ENCODE results near the gene UROS. TPM values are rescaled to one million over a fixed set of nuclear protein-coding genes. Genes with fewer than 3 reads are reported as not detected.

The UROS gene
- total RNA-seq, 2 experiments from 2014 or later: 43.8 to 57.9 TPM

DNA sequence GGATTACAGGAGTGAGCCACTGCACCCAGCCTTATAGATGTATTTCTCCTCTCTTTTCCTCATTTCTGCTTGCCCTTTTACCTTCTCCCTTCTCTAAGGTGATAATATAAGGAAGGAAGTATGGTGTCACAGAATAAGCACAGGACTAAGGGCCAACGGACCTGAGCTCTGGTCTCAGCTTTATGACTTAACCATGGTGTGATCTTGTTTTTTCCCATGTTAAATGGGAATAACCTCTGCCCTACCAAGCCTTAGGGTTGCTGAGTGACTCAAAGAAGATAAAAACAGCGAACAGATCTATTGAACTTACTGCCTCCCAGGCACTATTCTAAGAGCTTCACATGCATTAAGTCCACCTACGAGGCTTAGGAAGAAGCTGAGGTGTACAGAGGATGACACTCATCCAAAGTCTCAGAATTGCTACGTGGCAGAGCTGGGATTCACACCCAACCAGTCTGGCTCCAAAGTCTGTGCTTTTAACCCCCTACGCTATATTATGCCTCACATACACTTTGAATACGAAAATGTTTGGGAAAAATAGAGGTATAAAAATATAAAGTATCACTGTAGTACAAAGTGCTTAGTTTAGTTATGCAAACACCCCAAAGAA is 5.6 kb downstream of the UROS start:
- H3K4me1 Mint-ChIP-seq: peaks cover 19% of the 10 kb centered on the region
- H3K27ac Mint-ChIP-seq: no peak overlapping the region
- peaks cover 13% of the 10 kb centered on the region for H3K36me3 Mint-ChIP-seq
- ATAC-seq (no peak), DNase-seq (no peak)
- CTCF ChIA-PET: interaction anchor here (0.8 kb wide), 1 partner anchor 10 kb away, joined by 3 read pairs; no protein-coding TSS in a partner anchor
- H3K9me3 Mint-ChIP-seq (ENCODE audit: low read depth): no peaks in the 10 kb centered on the region
- H3K4me3 Mint-ChIP-seq: no peak overlapping the region
- no peaks in the 10 kb centered on the region for H3K27me3 Mint-ChIP-seq

DNA sequence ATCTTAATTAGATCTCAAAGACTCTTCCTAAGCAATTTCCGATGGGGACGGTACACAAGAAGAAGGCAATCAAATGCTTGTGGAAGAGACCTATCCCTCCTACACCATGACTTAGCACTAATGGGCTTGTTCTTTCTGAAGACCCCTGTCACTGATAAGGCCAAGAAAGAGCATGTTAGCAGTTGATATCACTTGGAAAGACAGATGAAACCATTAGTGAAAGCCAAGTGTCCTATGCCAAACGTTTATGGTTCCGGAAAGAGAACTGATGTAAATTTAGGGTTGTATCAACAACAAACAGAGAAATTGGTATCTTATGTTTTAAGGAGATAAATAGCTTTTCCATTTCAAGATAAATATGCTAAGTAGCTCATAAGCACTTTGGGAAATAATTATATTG is 6.5 kb downstream of the UROS start:
- H3K4me3 Mint-ChIP-seq: no peak overlapping the region
- H3K27ac Mint-ChIP-seq: no peak overlapping the region
- no peaks in the 10 kb centered on the region for H3K27me3 Mint-ChIP-seq
- H3K36me3 Mint-ChIP-seq: peaks cover 14% of the 10 kb centered on the region
- peaks cover 13% of the 10 kb centered on the region for H3K4me1 Mint-ChIP-seq
- DNase-seq (no peak), ATAC-seq (no peak)
- CTCF ChIA-PET: no interaction called here
- H3K9me3 Mint-ChIP-seq (ENCODE audit: low read depth): no peaks in the 10 kb centered on the region

DNA sequence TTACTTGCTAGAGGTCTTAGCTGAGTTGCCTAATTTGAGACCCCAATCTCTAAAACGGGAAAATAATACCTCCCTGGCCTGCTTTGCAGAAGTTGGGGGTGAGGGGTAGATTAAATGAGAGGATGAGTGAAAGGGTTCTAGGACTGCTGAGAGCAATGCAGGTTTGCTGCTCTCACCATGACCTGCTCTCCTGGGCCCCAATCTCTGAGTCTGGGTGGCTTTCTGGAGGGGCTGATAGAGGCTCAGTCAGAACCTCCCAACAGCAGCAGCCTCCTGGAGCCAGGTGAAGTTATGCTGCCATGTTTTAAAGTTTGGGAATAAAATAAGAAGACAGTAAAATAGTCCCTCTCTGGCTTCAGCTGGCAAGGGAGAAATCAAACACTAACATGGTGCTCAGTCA is 7.3 kb downstream of the UROS start:
- Mint-ChIP-seq H3K9me3 (ENCODE audit: low read depth) (no peaks in the 10 kb centered on the region), H3K36me3 (peaks cover 15% of the 10 kb centered on the region), H3K4me3 (no peak overlapping the region), H3K27ac (no peak overlapping the region), H3K4me1 (peaks cover 5% of the 10 kb centered on the region), H3K27me3 (no peaks in the 10 kb centered on the region)
- ATAC-seq (no peak), DNase-seq (no peak)
- CTCF ChIA-PET: no interaction called here

- H3K36me3 Mint-ChIP-seq: peaks cover 25% of the 10 kb centered on the region
- CTCF ChIA-PET: no interaction called here
- no peak for DNase-seq
- no peaks in the 10 kb centered on the region for H3K9me3 Mint-ChIP-seq (ENCODE audit: low read depth)
- H3K27me3 Mint-ChIP-seq: no peaks in the 10 kb centered on the region
- ATAC-seq: no peak
- no peak overlapping the region for H3K27ac Mint-ChIP-seq
- H3K4me3 Mint-ChIP-seq: no peak overlapping the region
- peaks cover 11% of the 10 kb centered on the region for H3K4me1 Mint-ChIP-seq
Observed at GRCh38 chr10:125812128-125812750, 10.8 kb downstream of the UROS start.

GRCh38 chr10:125811251-125811650 is 11.8 kb downstream of the UROS start:
- Mint-ChIP-seq H3K4me3 (no peak overlapping the region), H3K9me3 (ENCODE audit: low read depth) (no peaks in the 10 kb centered on the region), H3K27ac (no peak overlapping the region), H3K36me3 (peaks cover 26% of the 10 kb centered on the region), H3K27me3 (no peaks in the 10 kb centered on the region), H3K4me1 (peaks cover 11% of the 10 kb centered on the region)
- CTCF ChIA-PET: no interaction called here
- ATAC-seq (no peak), DNase-seq (no peak)

DNA sequence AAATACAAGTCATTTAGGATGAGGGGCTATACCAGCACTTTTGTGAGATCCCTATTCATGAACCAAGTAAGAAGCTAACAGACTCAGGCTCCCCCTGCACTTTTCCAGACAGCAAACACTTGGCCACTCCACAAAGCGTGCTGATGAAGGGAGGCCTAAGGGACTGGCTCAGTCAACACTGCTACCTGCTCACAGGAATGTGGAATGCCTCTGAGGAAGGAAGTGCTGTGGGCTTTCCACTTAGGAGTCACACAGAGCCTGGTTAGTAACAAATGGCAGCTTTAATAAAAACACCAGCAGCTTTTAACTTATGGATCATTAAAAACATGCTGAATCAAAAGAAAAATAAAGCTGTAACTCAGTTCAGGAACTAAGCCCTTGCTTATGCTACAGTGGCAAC is 15.0 kb downstream of the UROS start:
- Mint-ChIP-seq H3K27me3 (no peaks in the 10 kb centered on the region), H3K36me3 (peaks cover 16% of the 10 kb centered on the region), H3K4me3 (no peak overlapping the region), H3K9me3 (ENCODE audit: low read depth) (no peaks in the 10 kb centered on the region), H3K4me1 (peaks cover 11% of the 10 kb centered on the region), H3K27ac (no peak overlapping the region)
- no peak for ATAC-seq
- CTCF ChIA-PET: interaction anchor here (0.7 to 1.1 kb wide), 3 partner anchors 12 to 23 kb away, joined by 3 read pairs; no protein-coding TSS in a partner anchor
- DNase-seq: no peak

GRCh38 chr10:125802739-125803138 is 20.3 kb downstream of the UROS start:
- Mint-ChIP-seq H3K36me3 (peaks cover 5% of the 10 kb centered on the region), H3K27me3 (no peaks in the 10 kb centered on the region), H3K4me3 (no peak overlapping the region), H3K4me1 (peaks cover 5% of the 10 kb centered on the region), H3K9me3 (ENCODE audit: low read depth) (no peaks in the 10 kb centered on the region), H3K27ac (no peak overlapping the region)
- CTCF ChIA-PET: no interaction called here
- no peak for DNase-seq
- ATAC-seq: no peak

- no peak overlapping the region for H3K4me3 Mint-ChIP-seq
- CTCF ChIA-PET: no interaction called here
- peaks cover 5% of the 10 kb centered on the region for H3K36me3 Mint-ChIP-seq
- H3K4me1 Mint-ChIP-seq: no peaks in the 10 kb centered on the region
- H3K27ac Mint-ChIP-seq: no peak overlapping the region
- ATAC-seq (no peak), DNase-seq (no peak)
- H3K27me3 Mint-ChIP-seq: no peaks in the 10 kb centered on the region
- no peaks in the 10 kb centered on the region for H3K9me3 Mint-ChIP-seq (ENCODE audit: low read depth)
Observed at GRCh38 chr10:125802131-125802530, 20.9 kb downstream of the UROS start.

DNA sequence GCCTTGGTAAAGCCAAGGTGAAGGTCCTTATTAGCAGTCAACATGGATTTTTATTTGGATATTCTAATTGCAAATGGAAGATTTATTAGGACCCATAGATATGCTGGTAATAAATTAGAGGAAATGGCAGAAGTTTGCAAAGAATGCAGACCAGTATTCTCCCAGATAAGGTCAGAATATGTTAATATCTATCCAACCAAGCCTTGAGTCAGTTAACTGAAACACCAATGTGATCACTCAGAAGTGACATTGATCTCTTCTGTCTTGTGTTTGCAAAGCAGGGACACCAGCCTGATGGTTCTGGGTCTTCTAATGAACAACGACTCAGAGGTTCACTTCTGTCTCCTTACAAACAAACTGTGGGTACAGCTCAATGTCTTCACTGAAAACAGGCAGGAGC is 21.5 kb downstream of the UROS start:
- no peaks in the 10 kb centered on the region for H3K27me3 Mint-ChIP-seq
- H3K27ac Mint-ChIP-seq: no peak overlapping the region
- no peaks in the 10 kb centered on the region for H3K4me1 Mint-ChIP-seq
- ATAC-seq: no peak
- H3K36me3 Mint-ChIP-seq: peaks cover 3% of the 10 kb centered on the region
- H3K9me3 Mint-ChIP-seq (ENCODE audit: low read depth): no peaks in the 10 kb centered on the region
- no peak for DNase-seq
- H3K4me3 Mint-ChIP-seq: no peak overlapping the region
- CTCF ChIA-PET: no interaction called here

GRCh38 chr10:125799451-125800182 is 23.4 kb downstream of the UROS start:
- CTCF ChIA-PET: no interaction called here
- Mint-ChIP-seq H3K27me3 (no peaks in the 10 kb centered on the region), H3K9me3 (ENCODE audit: low read depth) (no peaks in the 10 kb centered on the region), H3K27ac (no peak overlapping the region), H3K36me3 (peaks cover 5% of the 10 kb centered on the region), H3K4me1 (no peaks in the 10 kb centered on the region), H3K4me3 (no peak overlapping the region)
- no peak for DNase-seq
- ATAC-seq: no peak

DNA sequence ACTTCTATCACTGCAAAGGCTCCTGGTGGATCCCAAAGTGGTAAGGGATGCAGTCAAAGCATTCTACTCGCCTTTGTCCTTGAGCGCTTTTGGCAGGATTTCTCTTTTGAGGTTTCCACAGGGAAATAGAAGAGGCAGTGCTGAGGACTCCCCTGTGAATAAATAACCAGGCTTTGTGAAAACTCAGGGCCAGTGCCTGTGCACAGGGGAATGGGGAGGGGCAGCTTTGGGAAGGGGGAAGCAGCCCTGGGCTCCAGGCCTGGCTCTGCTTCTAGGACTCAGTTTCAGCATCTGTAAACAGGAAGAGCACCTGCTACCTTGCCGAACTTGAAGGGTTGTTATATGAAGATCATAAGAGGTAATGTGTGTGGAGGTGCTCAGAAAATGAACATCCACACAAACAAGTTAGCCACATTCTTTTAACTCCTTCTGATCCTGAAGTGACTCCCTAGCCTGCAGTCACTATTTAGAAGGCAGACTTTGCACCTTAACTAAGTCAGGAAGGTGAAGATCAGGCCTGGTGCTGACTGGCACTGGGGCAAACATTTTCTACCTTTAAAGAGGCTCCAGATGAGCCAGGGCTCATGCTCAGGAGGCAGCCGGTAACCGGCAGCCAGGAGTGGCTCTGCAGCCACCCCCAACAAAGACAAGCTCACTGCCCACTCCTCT is 24.9 kb downstream of the UROS start:
- Mint-ChIP-seq H3K36me3 (peaks cover 5% of the 10 kb centered on the region), H3K9me3 (ENCODE audit: low read depth) (no peaks in the 10 kb centered on the region), H3K27ac (no peak overlapping the region), H3K4me1 (no peaks in the 10 kb centered on the region), H3K27me3 (no peaks in the 10 kb centered on the region), H3K4me3 (no peak overlapping the region)
- CTCF ChIA-PET: no interaction called here
- ATAC-seq (no peak), DNase-seq (no peak)

DNA sequence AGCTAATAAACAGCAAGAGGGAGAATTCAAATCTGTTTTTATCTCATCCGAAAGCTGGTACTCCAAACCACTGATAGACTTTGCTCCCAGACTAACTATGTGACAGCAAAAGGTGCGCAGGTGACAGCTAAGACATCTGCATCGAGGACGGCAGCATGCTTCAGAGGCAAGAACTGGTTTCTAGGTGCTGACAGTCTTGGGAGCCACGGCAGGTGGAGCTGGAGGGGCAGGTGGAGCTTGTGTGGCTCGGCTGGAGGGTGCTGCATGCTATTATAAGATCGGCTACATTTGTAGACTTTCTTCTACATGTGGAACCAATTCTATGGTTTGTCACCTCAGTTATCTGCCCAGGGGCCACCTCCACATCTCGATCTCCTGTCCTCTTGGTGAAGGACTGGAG is 25.6 kb downstream of the UROS start:
- no peak for DNase-seq
- no peak overlapping the region for H3K27ac Mint-ChIP-seq
- H3K36me3 Mint-ChIP-seq: peaks cover 5% of the 10 kb centered on the region
- H3K4me3 Mint-ChIP-seq: no peak overlapping the region
- no peaks in the 10 kb centered on the region for H3K9me3 Mint-ChIP-seq (ENCODE audit: low read depth)
- no peaks in the 10 kb centered on the region for H3K4me1 Mint-ChIP-seq
- no peaks in the 10 kb centered on the region for H3K27me3 Mint-ChIP-seq
- no peak for ATAC-seq
- CTCF ChIA-PET: no interaction called here

DNA sequence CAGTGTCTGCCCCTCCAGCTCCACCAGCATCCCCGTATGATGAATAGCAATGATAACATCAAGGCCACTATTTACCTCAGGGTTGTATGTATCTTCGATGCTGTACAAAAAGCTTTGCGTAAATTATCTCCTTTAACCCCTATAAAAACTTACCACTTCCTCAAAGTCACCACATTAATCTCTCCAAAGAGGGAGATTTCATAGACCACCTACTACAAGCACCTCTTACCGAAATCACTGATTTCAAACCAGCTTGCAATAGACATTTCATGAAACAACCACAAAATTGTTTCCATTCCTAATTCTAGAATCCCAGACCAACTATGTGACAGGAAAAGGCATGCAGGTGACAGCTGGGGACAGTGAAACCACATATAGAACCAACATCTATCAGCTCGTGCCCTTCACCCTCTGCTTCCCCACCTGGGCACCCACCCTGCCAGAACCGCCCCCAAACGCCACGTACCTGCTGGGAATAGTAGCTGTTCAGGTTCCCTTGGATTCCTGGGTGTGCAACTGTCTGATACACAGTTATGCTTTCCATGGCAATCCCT is 27.3 kb downstream of the UROS start:
- Mint-ChIP-seq H3K27ac (no peak overlapping the region), H3K27me3 (no peaks in the 10 kb centered on the region), H3K9me3 (ENCODE audit: low read depth) (no peaks in the 10 kb centered on the region), H3K4me1 (no peaks in the 10 kb centered on the region), H3K36me3 (peaks cover 9% of the 10 kb centered on the region), H3K4me3 (no peak overlapping the region)
- CTCF ChIA-PET: interaction anchor here (0.8 to 1.0 kb wide), 2 partner anchors 8 to 12 kb away, joined by 3 read pairs; no protein-coding TSS in a partner anchor
- DNase-seq (no peak), ATAC-seq (no peak)

Data from activated CD8-positive, alpha-beta memory T cell treated with anti-CD3 and anti-CD28 coated beads, Interleukin-2, amount 10 ng/mL, durations not matched to agents 7 days and 5 days (primary cell).